ENCODE data around the gene PLP2. TPM values are rescaled to one million over a fixed set of nuclear protein-coding genes. Genes with fewer than 3 reads are reported as not detected.

Gene PLP2
- total RNA-seq, 1 experiment from 2014 or later: 94.5 TPM

GRCh38 chrX:49199906-49200771, 28.4 kb downstream of the PLP2 start, which contains the start of gene SYP:
TSS of gene SYP (minus strand) at chrX:49200193. CDS start at chrX:49200186, 7 bp downstream.
- intact Hi-C loops (cut with micrococcal nuclease; ENCODE audit: unreplicated experiment): no loop called here
- peak; percentile 44 to 76 for DNase-seq
- Histone ChIP-seq H3K27ac (no peak within 1 kb of the TSS), H3K9me3 (ENCODE audit: insufficient read depth, low read depth) (no peaks in the 10 kb centered on the region), H3K27me3 (ENCODE audit: insufficient read depth, low read depth) (no peaks in the 10 kb centered on the region), H2AFZ (0 out of 2 replicates have a peak within 1 kb of the TSS, but pooled peaks have one; percentile 67), H3F3A (ENCODE audit: insufficient read depth, low read depth) (no peaks in the 10 kb centered on the region), H3K4me3 (peak within 1 kb of the TSS; percentile 40; the same call in 1 of the 2 replicates), H3K4me1 (replicated peaks; ENCODE audit: insufficient read depth) (no peaks in the 10 kb centered on the region), H3K4me2 (peak within 1 kb of the TSS; percentile 69), H4K20me1 (ENCODE audit: insufficient read depth) (no peaks in the 10 kb centered on the region), H3K9me2 (ENCODE audit: insufficient read depth) (no peaks in the 10 kb centered on the region), H3K36me3 (ENCODE audit: low read depth) (no peaks in the 10 kb centered on the region), H3K79me2 (ENCODE audit: low read depth) (no peaks in the 10 kb centered on the region)
- POLR2A ChIA-PET (ENCODE audit: unreplicated experiment): interaction anchor here (0.6 kb wide), 1 partner anchor 9 kb away, joined by 3 read pairs; no protein-coding TSS in a partner anchor
- CTCF ChIA-PET: no interaction called here
- no TSS peak for BruUV-seq (replicated peaks)
- no peak for TF ChIP-seq CTCF (conservative IDR thresholded peaks at IDR 0.05)
- TF ChIP-seq EZH2 (IDR thresholded peaks at IDR 0.05; ENCODE audit: low read depth): no peak

- Histone ChIP-seq H3K4me1 (replicated peaks; ENCODE audit: insufficient read depth) (no peaks in the 10 kb centered on the region), H4K20me1 (ENCODE audit: insufficient read depth) (no peaks in the 10 kb centered on the region), H3K27ac (no peak overlapping the region), H3K4me2 (no peak overlapping the region), H3K9me3 (ENCODE audit: insufficient read depth, low read depth) (no peaks in the 10 kb centered on the region), H3F3A (ENCODE audit: insufficient read depth, low read depth) (no peaks in the 10 kb centered on the region), H2AFZ (no peak overlapping the region), H3K4me3 (no peak overlapping the region), H3K79me2 (ENCODE audit: low read depth) (no peaks in the 10 kb centered on the region), H3K9me2 (ENCODE audit: insufficient read depth) (no peaks in the 10 kb centered on the region), H3K36me3 (ENCODE audit: low read depth) (no peaks in the 10 kb centered on the region), H3K27me3 (ENCODE audit: insufficient read depth, low read depth) (no peaks in the 10 kb centered on the region)
- ChIA-PET POLR2A (ENCODE audit: unreplicated experiment) (no interaction called here), CTCF (no interaction called here)
- no TSS peak for BruUV-seq (replicated peaks)
- DNase-seq: no peak
- intact Hi-C loops (cut with micrococcal nuclease; ENCODE audit: unreplicated experiment): no loop called here
- no peak for TF ChIP-seq CTCF (conservative IDR thresholded peaks at IDR 0.05)
- no peak for TF ChIP-seq EZH2 (IDR thresholded peaks at IDR 0.05; ENCODE audit: low read depth)
Observed at GRCh38 chrX:49202022-49202421, 30.3 kb downstream of the PLP2 start.

- no peak overlapping the region for H3K4me2 ChIP-seq
- H3K9me3 ChIP-seq (ENCODE audit: insufficient read depth, low read depth): no peaks in the 10 kb centered on the region
- no peak overlapping the region for H2AFZ ChIP-seq
- CTCF ChIA-PET: no interaction called here
- H3K4me3 ChIP-seq: no peak overlapping the region
- H3F3A ChIP-seq (ENCODE audit: insufficient read depth, low read depth): no peaks in the 10 kb centered on the region
- no peaks in the 10 kb centered on the region for H3K79me2 ChIP-seq (ENCODE audit: low read depth)
- POLR2A ChIA-PET (ENCODE audit: unreplicated experiment): no interaction called here
- H4K20me1 ChIP-seq (ENCODE audit: insufficient read depth): no peaks in the 10 kb centered on the region
- H3K27ac ChIP-seq: no peak overlapping the region
- intact Hi-C loops (cut with micrococcal nuclease; ENCODE audit: unreplicated experiment): no loop called here
- no peaks in the 10 kb centered on the region for H3K9me2 ChIP-seq (ENCODE audit: insufficient read depth)
- no peaks in the 10 kb centered on the region for H3K36me3 ChIP-seq (ENCODE audit: low read depth)
- H3K4me1 ChIP-seq (replicated peaks; ENCODE audit: insufficient read depth): no peaks in the 10 kb centered on the region
- no peaks in the 10 kb centered on the region for H3K27me3 ChIP-seq (ENCODE audit: insufficient read depth, low read depth)
- no peak for DNase-seq
- no TSS peak for BruUV-seq (replicated peaks)
- no peak for TF ChIP-seq CTCF (conservative IDR thresholded peaks at IDR 0.05)
Observed at GRCh38 chrX:49203536-49203935, 31.8 kb downstream of the PLP2 start.
